HG02885 (cell line): ENCODE results near the gene LYVE1.
A peak's percentile ranks its signal among the peaks of the same experiment; 100 is the strongest.

ENCODE experiments used
- ATAC-seq: cut with Tn5 transposase; IDR thresholded peaks from one replicate; pipeline ENCODE4 v1.9.1; 2021; ENCODE audit warnings: mild to moderate bottlenecking; ENCODE audit not compliant: unreplicated experiment, poor library complexity

Gene LYVE1

DNA sequence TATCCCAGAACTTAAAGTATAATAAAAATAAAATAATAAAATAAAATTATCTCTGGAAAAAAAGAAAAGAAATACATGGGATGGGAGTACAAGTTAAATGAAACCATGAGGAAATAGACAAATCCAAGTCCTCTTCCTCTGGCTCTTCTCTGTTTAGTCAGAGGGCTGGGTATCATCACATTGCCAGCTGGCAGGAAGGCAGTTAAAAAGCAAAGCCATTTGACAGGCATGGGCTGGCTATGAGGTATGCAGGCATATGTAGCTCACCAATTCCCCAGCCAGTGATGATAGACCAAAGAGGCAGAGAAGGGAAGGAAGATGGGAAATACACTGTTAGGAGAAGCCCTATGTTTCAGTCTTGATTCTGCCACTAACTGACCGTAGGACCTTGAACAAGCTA is 6.5 kb downstream of the LYVE1 start:
- ATAC-seq = no peak

DNA sequence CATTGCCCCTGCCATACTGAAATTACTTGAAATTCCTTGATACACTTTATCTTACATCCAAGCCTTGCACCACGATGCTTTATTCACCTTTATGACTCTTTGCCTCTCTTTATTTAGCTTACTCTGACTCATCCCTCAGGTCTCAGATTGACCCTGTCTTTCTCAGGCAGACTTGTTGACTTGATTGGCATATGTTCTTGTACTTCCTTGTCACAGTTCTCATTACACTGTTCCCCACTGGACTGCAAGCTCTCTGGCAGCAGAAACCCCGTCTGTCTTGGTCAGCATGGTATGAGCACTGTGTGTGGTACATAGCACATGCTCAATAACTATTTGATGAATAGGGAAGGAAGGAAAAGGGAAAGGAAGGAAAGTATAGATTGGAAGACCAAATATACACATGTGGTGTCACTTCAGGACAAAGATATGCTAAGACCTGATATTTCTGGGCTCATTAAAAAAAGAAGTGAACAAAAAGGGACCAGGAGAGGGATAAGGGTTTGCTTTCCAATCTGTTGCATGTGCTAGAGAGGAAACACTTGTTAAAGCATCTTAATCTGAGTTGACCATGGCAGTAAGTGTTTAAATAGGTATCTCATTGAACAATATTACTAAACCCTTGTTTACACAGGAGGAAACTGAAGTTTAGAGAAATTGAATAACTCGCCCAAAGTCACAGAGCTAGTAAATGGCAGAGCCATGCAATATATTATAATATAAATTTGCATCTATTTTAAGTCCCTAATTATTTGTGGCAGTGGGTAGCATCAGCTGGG is 7.2 kb downstream of the LYVE1 start:
- no peak for ATAC-seq

DNA sequence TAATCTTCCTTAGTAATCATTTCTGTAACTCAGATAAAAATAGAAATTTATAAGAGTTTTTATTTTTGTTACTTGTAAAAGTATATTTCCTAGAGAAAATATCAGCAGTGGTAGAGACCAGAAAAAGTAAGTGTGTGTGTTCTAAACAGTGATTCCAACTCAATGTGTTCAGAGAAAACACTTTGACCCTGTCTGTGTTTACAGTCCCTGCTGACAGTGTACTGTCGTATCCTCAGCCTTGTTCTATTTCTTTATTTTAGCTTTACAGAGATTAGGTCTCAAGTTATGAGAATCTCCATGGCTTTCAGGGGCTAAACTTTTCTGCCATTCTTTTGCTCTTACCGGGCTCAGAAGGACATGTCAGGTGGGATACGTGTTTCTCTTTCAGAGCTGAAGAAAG is 10.2 kb downstream of the LYVE1 start:
- no peak for ATAC-seq

DNA sequence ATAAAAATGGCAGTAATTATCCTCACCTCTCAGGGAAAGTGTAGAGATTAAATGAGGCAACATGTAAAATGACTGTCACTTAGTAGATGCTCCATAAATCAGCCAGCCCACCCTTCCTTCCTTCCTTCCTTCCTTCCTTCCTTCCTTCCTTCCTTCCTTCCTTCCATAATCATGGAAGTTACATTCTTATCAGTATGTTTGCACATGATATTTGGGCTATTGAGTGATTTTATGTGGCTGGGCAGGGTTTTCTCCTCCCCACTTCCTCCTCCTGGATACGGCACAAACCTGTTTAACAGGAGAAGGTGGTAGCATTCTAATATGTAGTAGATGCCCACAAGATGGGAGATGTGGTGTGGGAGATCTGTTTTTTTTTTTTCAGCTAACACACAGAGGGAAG is 11.9 kb downstream of the LYVE1 start:
- ATAC-seq = no peak

DNA sequence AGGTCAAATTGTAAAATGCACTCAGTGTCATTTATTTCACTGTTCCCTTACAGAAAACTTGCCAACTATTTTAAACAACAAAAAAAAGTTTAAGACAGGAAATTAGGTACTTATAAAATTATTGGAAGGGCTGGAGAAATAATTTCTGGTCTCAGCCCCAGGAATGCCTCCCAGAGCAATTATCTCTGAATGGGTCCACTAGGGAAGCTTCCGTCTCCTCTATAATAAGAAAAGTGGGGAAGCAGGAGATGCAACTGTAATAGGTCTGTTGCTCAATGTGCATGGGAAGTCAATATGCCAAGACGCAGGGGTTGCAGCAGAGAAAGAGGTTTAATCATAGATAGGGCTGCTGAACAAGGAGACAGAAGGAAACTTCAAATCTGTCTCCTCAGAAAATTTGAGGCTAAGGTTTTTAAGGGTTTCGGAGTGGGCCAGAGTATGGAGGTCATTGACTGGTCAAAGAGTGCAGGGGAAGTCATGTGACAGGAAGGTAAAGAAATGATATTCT is 16.6 kb downstream of the LYVE1 start:
- ATAC-seq = no peak

DNA sequence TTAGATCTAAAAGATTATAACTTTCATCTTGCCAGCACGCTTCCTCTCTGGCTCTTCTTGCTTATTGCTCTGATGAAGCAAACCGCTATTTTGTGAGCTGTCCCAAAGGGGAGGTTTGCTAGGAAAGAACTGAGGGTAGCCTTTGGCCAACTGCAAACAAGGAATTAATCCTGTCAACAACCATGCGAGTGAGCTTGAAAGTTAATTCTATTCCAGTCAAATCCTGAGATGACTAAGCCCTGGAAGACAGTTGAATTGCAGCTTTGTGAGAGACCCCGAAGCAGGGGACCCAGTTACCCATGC is 17.2 kb downstream of the LYVE1 start:
- ATAC-seq = no peak

DNA sequence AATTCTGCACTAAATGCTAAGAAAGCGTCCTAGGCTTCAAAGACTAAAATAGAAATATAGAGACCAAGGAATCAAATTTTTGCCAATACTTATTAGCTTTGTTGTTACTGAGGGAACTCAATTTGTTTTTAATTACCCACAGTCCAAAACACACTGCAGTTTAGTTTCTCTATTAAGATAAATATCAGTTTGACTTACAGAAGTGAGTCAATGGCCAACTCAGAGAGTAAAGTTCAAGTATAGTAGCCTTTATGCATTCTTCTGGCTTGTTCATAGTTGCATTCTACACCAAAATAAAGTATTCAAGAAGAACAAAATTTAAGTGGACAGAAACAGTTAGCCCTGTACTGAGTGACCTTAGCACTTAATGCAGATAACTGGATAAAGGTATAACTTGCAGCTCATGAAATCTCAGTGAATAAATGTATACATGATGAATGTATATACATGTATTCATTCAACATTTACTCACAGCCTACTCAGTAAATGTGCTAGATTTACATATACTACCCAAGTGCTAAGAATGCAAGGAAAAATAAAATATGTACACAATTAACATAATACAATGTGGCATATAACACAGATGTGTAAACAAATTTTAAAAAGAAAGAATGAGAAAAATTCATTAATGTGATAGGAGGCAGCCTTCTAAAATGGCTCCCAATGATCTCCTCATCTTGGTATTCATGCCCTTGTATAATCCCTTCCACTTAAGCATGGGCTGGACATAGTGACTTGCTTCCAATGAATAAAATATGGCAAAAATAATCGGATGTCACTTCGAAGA is 17.8 kb downstream of the LYVE1 start:
- ATAC-seq = no peak

DNA sequence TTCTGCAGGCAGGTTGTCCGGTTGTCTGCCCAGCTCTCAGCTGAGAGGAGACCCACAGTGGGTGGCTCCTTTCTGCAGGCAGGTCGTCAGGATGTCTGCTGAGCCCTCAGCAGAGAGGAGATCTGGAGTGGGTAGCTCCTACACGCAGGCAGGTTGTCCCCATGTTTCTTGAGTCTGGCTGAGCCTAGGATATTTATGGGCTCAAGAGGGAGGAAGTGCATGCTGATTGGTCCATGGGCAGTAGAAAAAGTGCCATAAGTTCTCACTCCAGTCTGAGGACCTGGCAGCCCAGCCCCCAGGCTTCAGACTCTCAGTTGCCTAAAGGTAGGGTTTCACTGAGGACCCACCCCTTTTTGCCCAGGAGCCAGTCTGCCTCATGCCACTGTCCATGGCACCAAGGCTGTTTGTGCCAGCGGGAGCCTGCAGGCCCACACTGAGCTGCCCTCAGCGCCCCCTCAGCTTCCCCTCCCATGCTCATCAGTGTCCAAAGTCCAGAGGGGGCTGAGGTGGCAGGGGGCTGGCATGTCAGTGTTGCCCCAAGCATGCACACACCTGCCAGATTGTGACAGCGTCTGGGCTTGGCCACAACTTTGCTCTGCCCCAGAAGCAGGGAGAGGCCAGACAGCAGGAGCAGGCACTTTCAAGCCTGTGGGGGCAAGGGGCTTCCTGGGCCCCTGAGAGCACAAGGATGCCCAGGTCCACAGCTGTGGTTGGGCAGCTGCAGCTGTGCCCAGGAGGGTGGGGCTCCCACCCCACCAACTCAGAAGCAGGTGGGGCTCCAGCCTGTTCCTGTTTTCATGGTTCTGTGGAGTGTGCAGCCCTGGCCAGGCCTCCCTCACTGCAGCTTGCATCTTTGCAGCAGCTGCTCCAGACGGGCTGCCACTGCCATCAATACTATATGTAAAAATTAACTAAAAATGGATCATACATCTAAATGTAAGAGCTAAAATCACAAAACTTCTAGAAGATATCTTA is 23.7 kb downstream of the LYVE1 start:
- no peak for ATAC-seq

DNA sequence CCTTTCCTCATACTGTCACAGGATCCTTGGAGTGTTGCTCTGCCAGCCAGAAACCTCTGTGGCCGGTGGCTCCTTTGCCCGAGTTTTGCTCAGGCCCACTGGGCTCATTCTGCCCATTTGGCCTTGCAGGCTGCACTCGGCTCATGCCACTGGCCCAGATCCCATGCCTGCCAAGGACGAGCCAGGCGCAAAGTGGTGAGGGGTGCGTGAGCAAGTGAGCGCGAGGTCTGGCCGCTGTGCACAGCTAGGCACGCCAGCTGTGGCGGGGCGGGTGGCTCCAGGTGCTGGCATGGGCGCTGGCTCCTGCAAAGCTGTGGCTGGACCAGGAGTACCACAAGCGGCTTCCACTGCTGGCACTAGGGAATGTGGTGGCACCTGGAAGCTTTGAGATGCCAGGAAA is 24.7 kb downstream of the LYVE1 start:
- ATAC-seq = no peak

DNA sequence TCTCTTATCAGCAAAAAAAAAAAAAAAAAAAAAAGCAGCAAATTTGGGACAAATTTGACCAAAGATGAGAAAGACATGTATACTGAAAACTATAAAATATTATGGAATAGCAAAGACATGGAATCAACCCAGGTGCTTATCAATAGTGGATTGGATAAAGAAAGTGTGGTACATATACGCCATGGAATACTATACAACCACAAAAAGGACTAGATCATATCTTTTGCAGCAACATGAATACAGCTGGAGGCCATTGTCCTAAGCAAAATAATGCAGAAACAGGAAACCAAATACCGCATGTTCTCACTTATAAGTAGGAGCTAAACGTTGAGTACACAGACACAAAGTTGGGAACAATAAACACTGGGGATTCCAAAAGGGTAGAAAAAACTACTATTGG is 25.7 kb downstream of the LYVE1 start:
- no peak for ATAC-seq

DNA sequence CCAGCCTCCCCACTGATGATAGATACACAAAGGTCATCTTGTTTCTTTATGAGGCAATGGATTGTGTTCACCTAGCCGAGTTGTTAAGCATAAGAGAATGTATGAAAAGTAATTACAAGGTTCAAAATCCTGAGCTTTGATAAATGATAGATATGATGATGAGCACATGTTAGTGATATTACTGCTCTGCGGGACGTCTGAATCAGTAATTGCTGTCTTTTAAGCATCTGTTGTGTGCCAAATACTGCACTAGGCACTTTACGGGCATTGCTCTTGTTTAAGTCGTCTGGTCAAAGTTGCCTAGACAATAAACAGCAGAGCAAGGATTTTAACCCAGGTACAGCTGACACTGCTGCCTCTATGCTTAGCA is 26.9 kb downstream of the LYVE1 start:
- ATAC-seq = no peak

DNA sequence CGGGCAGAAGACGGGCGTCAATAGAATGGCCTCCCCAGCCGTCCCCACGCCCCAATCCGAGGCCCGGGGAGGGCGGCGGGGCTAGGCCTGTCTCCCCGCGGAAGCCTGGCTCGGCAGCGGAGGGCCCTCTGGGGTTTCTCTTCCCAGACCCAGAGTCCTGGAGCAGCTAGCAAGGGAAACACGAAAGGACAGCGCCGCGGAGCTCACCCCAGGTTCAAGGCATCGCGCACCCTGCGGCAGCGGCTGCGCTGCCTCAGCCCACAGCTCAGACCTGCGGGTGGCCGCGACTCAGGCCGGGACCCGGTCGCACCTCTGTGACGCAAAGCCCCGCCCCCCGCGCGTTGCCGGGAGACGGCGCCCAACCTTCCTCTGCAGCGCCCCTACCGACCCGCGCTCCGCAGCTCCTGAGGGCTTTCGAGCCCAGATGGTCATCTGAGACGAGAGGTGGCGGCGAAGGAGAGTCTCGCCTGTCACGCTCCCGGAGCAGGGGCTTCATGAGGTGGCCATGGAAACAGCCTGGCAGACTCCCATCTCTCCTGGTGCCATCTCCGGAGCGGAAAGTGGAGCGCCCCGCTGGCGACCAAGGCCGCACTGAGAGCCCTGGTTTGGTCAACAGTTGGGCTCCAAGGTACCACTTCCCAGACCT is 27.4 kb downstream of the LYVE1 start, which contains the start of gene RNF141:
Gene RNF141, minus strand, starts transcription at position 273 of the 646 bp plus-strand sequence. CDS start 7,029 bp downstream, outside the sequence.
- ATAC-seq = peak; percentile 97

DNA sequence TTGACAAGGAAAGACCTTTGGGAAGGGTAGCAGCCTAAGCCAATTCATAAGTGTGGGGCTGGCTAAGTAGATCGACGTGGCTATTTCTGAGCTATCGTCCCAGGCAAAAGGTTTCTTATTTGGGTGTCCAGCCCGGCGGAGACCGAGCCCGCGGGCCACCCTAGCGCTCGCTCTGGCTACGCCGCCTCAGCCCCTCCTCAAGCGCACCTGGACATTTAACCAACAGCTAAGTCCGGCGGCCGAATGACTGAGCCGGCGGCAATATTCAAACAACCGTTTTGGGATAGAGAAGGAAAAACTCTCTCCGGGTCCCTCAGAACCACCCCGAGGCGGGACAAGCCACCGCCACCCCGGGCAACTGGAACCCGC is 27.9 kb downstream of the LYVE1 start:
- ATAC-seq = peak; percentile 28

DNA sequence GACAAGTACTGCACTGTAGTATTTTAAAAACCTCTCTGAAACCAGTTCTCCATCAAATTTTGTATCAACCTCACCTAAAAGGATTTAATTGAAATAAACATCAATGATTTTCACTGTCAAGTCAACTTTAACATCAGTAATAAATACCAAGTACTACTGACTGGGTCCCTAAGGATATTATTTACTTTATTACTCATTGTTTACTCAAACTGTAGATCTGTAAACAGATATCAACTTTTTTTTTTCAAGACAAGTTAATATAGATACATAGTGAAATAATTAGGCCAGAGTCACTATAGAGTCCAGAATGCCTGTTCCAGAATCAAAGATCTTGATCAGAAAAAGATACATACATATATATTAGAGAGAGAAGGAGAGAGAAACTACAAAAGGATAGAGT is 29.1 kb downstream of the LYVE1 start:
- no peak for ATAC-seq

DNA sequence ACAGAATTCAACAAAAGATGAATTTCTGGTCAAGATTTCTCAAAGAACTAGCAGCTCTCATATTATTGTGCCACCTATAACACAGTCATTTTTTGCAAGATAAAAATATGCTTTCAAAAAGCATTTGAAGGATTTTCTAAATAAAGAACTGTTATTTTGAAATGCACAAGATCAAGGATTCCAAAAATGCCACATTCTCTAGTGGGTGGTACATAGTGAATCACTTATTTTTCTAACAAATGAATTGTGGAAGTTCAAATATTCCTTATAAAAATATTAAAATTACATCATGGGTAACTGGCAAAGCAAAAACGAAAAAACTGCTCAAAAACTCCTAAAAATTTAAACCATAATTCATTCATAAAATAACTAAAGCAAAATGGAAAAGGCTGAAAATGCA is 29.5 kb downstream of the LYVE1 start:
- ATAC-seq = no peak

DNA sequence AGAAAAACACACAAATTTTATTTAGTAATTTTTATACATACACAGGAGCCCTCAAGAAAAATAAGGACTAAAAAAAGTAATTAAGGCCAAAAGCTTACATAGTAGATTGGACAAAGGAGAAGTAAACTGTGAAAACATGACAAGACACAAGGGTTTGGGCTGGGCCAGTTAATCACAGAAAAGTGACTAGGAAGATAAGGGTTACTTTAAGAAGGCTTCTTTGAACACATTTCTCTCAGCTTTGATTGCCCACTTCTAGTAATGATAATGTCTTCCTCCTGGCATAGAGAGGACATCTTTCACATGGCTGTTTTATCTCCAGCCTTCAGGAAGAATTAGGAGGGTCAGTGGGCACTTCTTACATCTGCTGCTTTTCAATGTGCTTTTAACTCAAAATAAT is 30.9 kb downstream of the LYVE1 start:
- ATAC-seq = no peak

DNA sequence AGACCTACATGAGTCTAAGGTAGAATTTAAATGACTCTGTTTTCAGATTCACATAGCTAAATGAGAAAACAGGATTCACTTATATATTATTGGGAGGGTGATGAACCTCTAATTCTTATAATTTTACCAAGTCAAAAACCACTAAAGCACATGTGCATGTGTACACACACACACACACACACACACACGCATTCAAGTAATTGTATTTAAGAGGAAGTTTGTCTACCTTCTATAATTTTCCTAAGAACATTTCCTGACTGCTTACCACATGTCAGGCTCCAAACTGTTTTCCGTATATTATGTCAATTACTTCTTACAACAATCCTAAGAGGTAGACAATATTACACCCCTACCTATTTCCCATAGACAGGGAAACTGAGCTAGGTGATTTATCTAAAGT is 34.1 kb downstream of the LYVE1 start:
- no peak for ATAC-seq

DNA sequence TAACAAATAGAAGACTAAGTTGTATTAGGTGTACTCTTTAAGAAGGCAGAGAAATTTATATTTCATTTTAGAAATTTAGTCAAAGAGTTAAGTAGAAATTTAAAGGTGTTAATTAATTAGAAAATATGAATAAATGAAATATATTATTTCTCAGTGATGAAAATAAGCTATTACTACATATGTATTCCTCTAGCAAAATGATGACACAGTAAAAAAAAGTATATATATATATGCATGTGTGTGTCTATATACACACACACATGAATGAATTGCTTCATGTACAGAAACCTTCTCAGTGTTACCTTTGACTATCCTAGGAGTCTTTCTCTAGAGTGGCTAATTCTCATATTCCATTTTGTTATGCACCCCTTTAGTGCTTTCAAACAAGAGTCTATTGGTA is 35.1 kb downstream of the LYVE1 start:
- no peak for ATAC-seq

DNA sequence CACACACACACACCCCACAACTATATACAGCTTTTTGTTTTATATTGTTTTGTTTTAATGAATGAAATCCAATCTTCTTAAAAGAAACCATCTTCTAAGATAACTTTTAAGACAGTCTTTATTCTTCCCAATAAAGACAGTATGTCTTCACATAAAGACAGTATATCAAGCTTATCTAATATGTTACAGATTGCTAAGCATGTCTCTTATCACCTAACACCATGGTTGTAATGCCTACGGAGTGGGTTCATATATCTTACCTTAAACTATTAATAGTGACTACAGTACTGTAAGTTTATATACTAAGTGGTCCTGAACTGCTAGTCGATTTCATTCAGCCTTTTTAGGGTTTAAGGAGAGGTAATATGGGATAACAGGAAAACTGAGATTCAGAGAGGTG is 35.9 kb downstream of the LYVE1 start:
- ATAC-seq = no peak

DNA sequence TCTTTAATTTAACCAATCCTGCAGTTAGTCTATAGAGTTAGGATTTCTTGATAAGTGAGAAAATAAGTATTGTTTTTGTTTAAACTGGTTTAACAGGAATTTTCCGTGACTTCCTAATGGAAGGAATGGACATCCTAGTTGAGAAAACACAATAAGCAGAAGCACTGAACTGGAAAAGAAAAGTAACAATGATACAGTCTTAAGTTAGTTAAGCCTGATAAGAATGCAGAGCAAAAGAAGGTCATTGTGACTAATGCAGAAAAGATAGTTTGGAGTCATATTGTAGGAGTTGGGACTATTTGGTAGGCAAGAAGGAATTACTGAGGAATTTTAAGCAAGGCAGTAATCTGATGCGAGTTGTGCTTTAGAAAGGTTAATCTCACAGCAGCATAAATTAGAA is 39.2 kb downstream of the LYVE1 start:
- no peak for ATAC-seq
